GM12872 (cell line): Measurements from ENCODE around the gene HTR1B.

Experiments used
- TF ChIP-seq, protein P1 (sequence below): IDR thresholded peaks from 3 replicates; pipeline ENCODE4 v1.5.1; 2011; ENCODE audit warnings: low read depth, mild to moderate bottlenecking, low read length, moderate library complexity; ENCODE audit not compliant: insufficient read depth

HTR1B gene

DNA sequence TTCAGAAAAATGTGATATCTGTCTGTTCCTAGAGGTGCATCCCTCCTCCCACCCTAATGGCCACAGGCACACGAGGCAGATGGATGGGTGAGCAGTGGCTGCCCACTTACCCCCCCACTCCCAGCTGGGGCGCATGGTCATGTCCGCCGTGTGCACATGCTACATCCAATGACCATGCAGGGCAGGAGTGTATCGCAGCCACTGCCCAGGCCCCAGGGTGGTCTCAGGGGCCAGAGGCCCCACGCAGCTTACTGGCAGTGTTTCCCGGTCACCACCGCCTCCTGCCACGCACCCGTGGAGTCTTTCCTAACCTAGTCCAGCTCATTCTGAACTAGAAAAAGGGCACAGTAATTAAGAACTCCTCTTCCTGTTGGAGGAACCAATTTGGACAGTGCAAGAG is 11.7 kb upstream of the HTR1B start:
- TF ChIP-seq, protein P1, sequence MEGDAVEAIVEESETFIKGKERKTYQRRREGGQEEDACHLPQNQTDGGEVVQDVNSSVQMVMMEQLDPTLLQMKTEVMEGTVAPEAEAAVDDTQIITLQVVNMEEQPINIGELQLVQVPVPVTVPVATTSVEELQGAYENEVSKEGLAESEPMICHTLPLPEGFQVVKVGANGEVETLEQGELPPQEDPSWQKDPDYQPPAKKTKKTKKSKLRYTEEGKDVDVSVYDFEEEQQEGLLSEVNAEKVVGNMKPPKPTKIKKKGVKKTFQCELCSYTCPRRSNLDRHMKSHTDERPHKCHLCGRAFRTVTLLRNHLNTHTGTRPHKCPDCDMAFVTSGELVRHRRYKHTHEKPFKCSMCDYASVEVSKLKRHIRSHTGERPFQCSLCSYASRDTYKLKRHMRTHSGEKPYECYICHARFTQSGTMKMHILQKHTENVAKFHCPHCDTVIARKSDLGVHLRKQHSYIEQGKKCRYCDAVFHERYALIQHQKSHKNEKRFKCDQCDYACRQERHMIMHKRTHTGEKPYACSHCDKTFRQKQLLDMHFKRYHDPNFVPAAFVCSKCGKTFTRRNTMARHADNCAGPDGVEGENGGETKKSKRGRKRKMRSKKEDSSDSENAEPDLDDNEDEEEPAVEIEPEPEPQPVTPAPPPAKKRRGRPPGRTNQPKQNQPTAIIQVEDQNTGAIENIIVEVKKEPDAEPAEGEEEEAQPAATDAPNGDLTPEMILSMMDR: no peak

DNA sequence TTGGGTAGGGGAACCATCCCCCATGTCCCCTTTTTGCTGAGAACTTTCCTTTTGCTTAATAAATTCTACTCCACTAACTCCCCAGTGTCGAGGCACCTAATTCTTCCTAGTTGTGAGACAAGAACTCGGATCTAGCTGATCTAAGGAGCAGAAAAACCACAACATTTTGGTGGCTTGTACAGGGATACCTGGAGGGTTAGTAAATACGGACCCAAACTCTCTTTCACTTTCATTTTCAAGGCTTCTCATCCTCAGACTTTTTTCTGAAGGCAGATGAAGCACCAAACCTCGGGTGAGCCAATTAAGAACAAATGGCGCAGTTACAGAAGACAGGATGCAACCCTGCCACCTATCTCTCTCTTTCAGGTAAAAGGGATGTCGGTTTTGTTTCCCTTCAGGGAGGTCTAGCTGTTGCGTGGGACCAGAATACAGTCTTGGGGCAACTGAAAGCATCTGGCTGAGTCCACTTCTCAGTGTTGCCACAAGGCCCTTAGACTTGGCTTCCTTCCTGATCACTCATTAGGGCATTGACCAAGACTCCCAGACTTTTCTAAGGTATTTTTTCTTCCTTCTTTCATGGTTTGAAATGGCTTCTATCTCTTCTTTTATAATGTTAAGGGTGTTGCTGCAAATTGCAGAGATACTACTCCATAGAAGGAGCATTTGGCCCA is 11.1 kb upstream of the HTR1B start:
- TF ChIP-seq, protein P1: no peak

DNA sequence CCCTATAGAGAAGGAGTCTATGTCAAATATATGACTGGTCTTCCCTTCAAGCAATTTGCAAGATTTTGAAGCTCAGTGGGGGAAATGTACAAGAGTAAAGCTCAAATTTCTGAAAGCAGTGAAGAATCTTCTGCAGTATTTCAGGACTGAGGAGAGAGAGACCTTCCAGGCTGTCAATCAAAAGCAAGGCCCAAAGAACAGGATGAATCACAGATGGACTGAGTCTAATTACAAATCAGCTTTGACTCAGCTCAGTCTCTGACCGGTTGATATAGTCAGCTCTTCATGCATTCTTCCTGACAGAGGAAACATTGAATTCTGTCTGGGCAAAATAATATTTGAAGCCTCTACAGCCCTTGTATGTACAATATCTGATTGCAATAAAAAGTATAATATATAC is 7.7 kb upstream of the HTR1B start:
- TF ChIP-seq, protein P1: no peak

GRCh38 chr6:77468939-77469338 is 5.6 kb upstream of the HTR1B start:
- TF ChIP-seq, protein P1: no peak

DNA sequence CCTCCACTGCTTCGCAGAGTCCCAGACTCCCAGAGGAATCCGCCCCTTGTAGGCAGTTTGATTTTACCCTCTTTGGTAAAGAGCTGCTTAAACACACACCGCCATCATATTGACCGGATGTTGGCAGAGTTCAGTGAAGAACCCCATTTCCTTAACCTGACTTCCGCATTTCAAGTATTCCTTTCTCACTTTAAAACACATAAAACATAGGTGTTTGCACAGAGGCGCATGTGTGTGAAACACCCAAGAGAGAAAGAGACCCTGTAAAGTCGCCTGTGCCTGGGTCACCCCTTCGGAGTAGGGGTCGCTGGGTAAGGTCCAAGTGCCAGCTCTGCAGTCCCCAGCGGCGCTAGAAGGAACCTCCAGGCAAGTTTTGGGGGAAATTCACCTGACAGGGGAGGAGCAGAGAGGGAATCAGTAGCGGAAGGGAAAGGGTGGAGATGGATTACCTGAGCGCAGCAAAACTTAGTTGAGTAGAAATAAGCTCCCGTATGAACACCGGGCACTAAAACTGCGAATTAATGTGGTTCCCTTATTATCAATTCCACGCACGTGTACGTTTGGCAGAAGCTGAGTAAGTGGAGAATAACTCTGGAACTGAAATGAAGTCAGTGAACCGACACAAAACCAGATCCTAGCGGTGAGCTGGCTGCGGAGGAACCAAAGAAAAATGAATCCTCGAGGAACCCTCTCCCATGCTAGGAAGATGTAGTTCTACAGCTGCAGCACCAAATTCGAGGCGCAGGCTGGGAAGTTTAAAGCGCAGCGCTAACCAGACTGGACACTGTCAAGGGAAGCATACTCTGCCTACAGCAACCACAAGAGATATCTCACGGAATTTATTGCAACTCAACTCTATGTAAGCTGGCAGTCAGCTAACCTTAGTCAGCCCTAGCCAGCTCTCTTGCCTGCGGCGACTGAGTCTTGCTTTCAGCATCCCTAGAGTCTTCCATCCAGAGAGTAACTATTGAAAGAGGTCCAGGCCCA is 3.5 kb upstream of the HTR1B start:
- TF ChIP-seq, protein P1: peak; percentile 33; the same call in 1 of the 3 replicates

DNA sequence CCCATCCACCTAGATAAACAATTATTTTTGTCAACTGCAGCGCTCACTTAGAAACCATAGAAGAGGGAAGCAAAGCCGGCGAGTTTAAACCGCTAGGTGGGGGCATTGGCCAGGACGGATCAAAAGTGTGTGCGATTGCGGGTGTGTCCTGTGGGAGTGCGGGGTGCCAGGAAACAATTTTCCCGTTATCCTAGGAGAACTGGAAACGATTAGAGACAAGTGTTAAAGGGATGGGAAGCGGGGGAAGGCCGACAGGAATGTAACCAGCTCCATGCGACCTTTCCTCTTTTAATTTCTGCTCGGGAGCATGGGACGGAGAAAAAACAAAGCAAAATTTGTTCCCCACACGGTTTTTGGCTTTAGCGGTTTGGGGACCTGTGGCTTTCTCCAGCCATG is 2.8 kb upstream of the HTR1B start:
- TF ChIP-seq, protein P1: peak; percentile 56

- TF ChIP-seq, protein P1: no peak
Observed at GRCh38 chr6:77464495-77464867, 1.2 kb upstream of the HTR1B start.
